ENCODE data around the gene LNPEP.
A peak's percentile ranks its signal among the peaks of the same experiment; 100 is the strongest.
"Not testable (repeated sequence)": the region's sequence is repeated elsewhere in the genome, so short reads cannot be mapped to it uniquely, and the experiment has no call there.

The LNPEP gene

GRCh38 chr5:96913233-96913632 is 22.6 kb upstream of the LNPEP start:
- in situ Hi-C loops (cut with HindIII; ENCODE audit: low pct_unique_long_range_greater_than_20kb, low sequenced_read_pairs): no loop called here
- DNase-seq (ENCODE audit: low read depth in 1 of 2, low spot score in 1 of 2): no peak
- TF ChIP-seq JUND (IDR thresholded peaks at IDR 0.05; ENCODE audit: low read depth): no peak

GRCh38 chr5:96919754-96920197 is 16.1 kb upstream of the LNPEP start:
- no peak for DNase-seq (ENCODE audit: low read depth in 1 of 2, low spot score in 1 of 2)
- in situ Hi-C loops (cut with HindIII; ENCODE audit: low pct_unique_long_range_greater_than_20kb, low sequenced_read_pairs): no loop called here
- no peak for TF ChIP-seq JUND (IDR thresholded peaks at IDR 0.05; ENCODE audit: low read depth)

DNA sequence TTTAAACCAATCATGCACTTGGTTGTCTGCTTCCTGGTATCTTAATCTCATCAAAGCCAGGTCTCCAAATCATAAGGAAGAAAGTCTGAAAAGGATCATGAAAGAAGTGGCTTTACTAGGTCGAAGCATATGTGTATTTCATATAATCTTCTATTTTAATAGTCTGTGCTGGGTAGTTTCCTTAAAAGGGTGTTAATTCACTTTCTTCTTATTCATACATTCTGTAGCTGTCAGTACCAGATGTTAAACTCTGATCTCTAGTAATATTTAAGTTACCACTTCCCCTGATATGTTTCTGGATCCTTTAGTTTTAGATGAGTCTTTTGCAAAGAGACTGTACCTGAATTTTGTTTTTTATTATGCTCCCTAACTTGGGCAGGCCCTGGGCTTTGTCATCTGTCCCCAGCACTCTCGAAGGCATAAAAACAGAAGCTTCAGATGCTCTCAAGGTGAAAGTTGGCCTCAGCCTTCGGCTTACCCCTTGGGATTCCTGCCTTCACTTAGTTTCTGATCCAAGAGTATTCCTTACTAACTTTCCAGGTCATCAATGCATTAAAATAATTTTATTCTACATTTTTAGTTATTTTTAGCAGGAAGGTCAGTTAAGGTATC is 15.0 kb upstream of the LNPEP start:
- in situ Hi-C loops (cut with HindIII; ENCODE audit: low pct_unique_long_range_greater_than_20kb, low sequenced_read_pairs): no loop called here

DNA sequence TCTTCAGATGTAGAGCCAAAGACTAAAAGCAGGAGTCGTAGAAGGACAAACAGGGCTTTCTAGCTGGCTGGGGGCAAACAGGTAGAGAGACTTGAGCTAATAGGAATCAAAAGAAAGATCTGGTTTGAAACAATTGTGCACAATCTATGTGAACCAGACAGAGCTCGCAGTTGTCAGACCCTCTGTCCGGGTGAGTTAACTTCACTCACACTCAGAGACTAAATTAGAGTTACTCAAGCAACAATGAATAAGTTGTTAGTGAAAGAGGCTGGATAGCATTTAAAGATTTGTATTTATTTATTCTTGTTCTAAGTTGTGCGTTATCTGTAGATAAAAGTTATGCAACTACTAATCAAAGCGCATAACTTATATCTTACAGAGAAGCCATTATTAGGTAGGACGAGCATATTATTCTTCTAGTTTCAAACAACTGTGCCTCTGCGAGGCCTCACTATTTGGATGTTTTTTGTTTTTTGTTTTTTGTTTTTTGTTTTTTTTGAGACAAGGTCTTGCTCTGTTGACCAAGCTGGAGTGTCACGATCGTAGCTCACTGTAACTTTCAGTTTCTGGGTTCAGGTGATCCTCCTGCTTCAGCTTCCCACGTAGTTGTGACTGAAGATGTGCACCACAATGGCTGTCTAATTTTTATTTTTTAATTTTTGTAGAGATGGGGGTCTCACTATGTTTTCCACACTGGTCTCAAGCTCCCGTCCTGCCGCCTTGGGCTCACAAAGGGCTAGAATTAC is 13.2 kb upstream of the LNPEP start:
- in situ Hi-C loops (cut with HindIII; ENCODE audit: low pct_unique_long_range_greater_than_20kb, low sequenced_read_pairs): no loop called here
- no peak for DNase-seq (ENCODE audit: low read depth in 1 of 2, low spot score in 1 of 2)
- TF ChIP-seq JUND (IDR thresholded peaks at IDR 0.05; ENCODE audit: low read depth): no peak

More for the DNA sequence above, 15.0 kb upstream of the LNPEP start:
- no peak for DNase-seq (ENCODE audit: low read depth in 1 of 2, low spot score in 1 of 2)
- TF ChIP-seq JUND (IDR thresholded peaks at IDR 0.05; ENCODE audit: low read depth): no peak

- in situ Hi-C loops (cut with HindIII; ENCODE audit: low pct_unique_long_range_greater_than_20kb, low sequenced_read_pairs): no loop called here
- peak in 1 of 2 experiments; percentile 56 for DNase-seq (ENCODE audit: low read depth in 1 of 2, low spot score in 1 of 2)
- TF ChIP-seq JUND (IDR thresholded peaks at IDR 0.05; ENCODE audit: low read depth): no peak
Observed at GRCh38 chr5:96924016-96924443, 11.8 kb upstream of the LNPEP start.

DNA sequence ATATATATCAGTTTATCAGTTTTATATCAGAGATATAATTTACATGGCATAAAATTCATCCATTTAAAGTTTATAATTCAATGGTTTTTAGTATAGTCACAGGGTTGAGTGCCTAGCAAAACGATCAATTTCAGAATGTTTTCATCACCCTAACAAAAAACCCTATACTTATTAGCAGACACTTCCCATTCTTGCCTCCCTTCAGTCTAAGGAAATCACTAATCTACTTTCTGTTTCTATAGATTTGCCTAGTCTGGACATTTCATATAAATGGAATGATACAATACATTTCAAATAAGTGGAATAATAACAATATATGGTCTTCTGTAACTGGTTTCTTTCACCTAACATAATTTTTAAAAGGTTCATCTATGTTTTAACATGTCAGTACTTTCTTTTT is 9.6 kb upstream of the LNPEP start:
- in situ Hi-C loops (cut with HindIII; ENCODE audit: low pct_unique_long_range_greater_than_20kb, low sequenced_read_pairs): no loop called here
- TF ChIP-seq JUND (IDR thresholded peaks at IDR 0.05; ENCODE audit: low read depth): no peak
- no peak for DNase-seq (ENCODE audit: low read depth in 1 of 2, low spot score in 1 of 2)

DNA sequence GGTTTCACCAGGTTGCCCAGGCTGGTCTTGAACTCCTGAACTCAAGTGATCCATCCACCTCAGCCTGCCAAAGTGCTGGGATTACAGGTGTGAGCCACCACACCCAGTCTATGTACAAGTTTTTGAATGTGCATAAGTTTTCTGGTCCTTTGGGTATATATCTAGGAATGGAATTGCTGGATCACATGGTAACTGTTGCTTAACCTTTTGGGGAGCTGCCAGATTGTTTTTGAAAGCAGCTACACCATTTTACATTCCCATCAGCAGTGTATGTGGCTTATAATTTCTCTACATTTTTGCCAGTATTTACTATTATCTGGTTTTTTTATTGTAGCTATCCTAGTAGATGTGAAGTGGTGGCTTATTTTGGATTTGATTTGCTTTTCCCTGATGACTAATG is 8.9 kb upstream of the LNPEP start:
- TF ChIP-seq JUND (IDR thresholded peaks at IDR 0.05; ENCODE audit: low read depth): no peak
- DNase-seq (ENCODE audit: low read depth in 1 of 2, low spot score in 1 of 2): no peak
- in situ Hi-C loops (cut with HindIII; ENCODE audit: low pct_unique_long_range_greater_than_20kb, low sequenced_read_pairs): no loop called here

GRCh38 chr5:96928931-96929708 is 6.8 kb upstream of the LNPEP start:
- in situ Hi-C loops (cut with HindIII; ENCODE audit: low pct_unique_long_range_greater_than_20kb, low sequenced_read_pairs): no loop called here
- no peak for DNase-seq (ENCODE audit: low read depth in 1 of 2, low spot score in 1 of 2)
- no peak for TF ChIP-seq JUND (IDR thresholded peaks at IDR 0.05; ENCODE audit: low read depth)

GRCh38 chr5:96930058-96930457 is 5.8 kb upstream of the LNPEP start:
- no peak for TF ChIP-seq JUND (IDR thresholded peaks at IDR 0.05; ENCODE audit: low read depth)
- in situ Hi-C loops (cut with HindIII; ENCODE audit: low pct_unique_long_range_greater_than_20kb, low sequenced_read_pairs): no loop called here
- DNase-seq (ENCODE audit: low read depth in 1 of 2, low spot score in 1 of 2): no peak

- in situ Hi-C loops (cut with HindIII; ENCODE audit: low pct_unique_long_range_greater_than_20kb, low sequenced_read_pairs): no loop called here
- no peak for DNase-seq (ENCODE audit: low read depth in 1 of 2, low spot score in 1 of 2)
- no peak for TF ChIP-seq JUND (IDR thresholded peaks at IDR 0.05; ENCODE audit: low read depth)
Observed at GRCh38 chr5:96930589-96930988, 5.3 kb upstream of the LNPEP start.

DNA sequence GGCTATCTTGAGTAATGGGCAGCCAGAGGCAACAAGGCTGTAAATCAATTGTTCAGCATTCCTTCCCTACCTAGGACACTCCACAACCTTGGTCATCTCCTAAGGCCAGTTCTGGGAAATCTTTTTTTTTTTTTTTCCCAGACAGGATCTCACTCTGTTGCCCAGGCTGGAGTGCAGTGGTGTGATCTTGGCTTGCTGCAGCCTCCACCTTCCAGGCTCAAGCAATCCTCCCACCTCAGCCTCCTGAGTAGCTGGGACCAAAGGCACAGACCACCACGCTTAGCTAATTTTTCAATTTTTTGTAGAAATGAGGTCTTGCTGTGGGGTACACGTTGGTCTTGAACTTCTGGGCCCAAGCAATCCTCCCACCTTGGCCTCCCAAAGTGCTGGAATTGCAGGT is 4.8 kb upstream of the LNPEP start:
- in situ Hi-C loops (cut with HindIII; ENCODE audit: low pct_unique_long_range_greater_than_20kb, low sequenced_read_pairs); DNase-seq (ENCODE audit: low read depth in 1 of 2, low spot score in 1 of 2): not testable (repeated sequence)

GRCh38 chr5:96931605-96932004 is 4.3 kb upstream of the LNPEP start:
- in situ Hi-C loops (cut with HindIII; ENCODE audit: low pct_unique_long_range_greater_than_20kb, low sequenced_read_pairs): no loop called here
- no peak for DNase-seq (ENCODE audit: low read depth in 1 of 2, low spot score in 1 of 2)
- no peak for TF ChIP-seq JUND (IDR thresholded peaks at IDR 0.05; ENCODE audit: low read depth)

DNA sequence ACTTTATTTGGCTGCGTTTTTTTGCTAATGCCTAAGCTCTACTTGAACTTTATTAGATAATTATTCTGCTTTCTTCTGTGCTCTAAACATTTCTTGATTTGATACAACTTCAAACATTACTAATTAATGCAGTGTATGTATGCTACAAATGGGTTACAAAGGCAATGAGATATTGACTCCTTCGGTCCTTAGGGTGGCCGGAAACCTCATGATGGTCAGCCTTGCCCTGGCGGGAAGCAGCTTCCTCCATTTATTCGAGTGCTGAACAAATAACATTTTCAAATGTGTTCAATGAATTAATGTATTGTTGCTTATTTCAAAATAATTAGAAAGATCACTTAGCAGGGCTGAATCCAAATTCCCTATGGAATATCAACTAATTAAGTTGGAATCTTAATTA is 3.9 kb upstream of the LNPEP start:
- in situ Hi-C loops (cut with HindIII; ENCODE audit: low pct_unique_long_range_greater_than_20kb, low sequenced_read_pairs): no loop called here
- no peak for TF ChIP-seq JUND (IDR thresholded peaks at IDR 0.05; ENCODE audit: low read depth)
- no peak for DNase-seq (ENCODE audit: low read depth in 1 of 2, low spot score in 1 of 2)

Data from T47D (cell line).